AG09319 (cell line): ENCODE results near the gene S100A4.

Experiments
- DNase-seq: peaks from one replicate; pipeline ENCODE4 v3.0.0-alpha.2; 2010; ENCODE audit warnings: low read depth; ENCODE audit errors: extremely low read depth
- TF ChIP-seq, protein P1 (sequence below): IDR thresholded peaks from 2 replicates; pipeline ENCODE4 v1.5.1; 2011; ENCODE audit warnings: low read depth, mild to moderate bottlenecking, inconsistent platforms, low read length, moderate library complexity

Gene S100A4

DNA sequence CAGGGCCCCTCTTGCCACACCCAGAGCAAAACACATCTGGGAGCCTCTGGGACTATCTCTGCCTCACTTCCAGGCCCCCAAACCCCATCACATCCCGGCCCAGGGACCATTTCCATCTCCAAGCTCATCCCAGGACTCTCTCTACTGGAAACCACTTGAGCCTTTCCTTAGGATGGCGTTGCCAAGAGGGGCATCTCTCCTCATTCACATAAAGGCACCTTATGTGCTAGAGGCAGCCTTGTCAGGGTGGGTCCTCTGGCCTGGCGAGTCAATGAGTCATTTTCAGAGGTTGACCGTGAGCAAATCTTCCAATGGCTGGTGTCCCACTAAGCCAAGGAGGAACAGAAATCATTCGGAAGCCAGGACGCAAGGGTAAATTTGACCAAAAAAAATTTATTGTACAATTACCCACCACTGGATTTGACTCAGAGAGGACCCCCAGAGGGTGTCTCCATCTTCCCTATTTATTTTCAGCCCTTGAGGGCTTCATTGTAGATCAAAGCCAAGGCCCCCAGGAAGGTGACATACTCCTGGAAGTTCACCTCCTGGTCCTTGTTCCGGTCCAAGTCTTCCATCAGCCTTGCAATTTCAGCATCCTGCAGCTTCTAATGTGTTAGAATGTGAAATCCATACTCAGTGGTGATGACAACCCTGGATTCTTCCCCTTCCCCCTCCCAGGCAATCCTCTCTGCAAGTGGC lies 11.2 kb downstream of the S100A4 start:
- TF ChIP-seq, protein P1, sequence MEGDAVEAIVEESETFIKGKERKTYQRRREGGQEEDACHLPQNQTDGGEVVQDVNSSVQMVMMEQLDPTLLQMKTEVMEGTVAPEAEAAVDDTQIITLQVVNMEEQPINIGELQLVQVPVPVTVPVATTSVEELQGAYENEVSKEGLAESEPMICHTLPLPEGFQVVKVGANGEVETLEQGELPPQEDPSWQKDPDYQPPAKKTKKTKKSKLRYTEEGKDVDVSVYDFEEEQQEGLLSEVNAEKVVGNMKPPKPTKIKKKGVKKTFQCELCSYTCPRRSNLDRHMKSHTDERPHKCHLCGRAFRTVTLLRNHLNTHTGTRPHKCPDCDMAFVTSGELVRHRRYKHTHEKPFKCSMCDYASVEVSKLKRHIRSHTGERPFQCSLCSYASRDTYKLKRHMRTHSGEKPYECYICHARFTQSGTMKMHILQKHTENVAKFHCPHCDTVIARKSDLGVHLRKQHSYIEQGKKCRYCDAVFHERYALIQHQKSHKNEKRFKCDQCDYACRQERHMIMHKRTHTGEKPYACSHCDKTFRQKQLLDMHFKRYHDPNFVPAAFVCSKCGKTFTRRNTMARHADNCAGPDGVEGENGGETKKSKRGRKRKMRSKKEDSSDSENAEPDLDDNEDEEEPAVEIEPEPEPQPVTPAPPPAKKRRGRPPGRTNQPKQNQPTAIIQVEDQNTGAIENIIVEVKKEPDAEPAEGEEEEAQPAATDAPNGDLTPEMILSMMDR = no peak
- DNase-seq = no peak

GRCh38 chr1:153533689-153534201 lies 11.9 kb downstream of the S100A4 start:
- no peak for DNase-seq
- TF ChIP-seq, protein P1 = no peak

DNA sequence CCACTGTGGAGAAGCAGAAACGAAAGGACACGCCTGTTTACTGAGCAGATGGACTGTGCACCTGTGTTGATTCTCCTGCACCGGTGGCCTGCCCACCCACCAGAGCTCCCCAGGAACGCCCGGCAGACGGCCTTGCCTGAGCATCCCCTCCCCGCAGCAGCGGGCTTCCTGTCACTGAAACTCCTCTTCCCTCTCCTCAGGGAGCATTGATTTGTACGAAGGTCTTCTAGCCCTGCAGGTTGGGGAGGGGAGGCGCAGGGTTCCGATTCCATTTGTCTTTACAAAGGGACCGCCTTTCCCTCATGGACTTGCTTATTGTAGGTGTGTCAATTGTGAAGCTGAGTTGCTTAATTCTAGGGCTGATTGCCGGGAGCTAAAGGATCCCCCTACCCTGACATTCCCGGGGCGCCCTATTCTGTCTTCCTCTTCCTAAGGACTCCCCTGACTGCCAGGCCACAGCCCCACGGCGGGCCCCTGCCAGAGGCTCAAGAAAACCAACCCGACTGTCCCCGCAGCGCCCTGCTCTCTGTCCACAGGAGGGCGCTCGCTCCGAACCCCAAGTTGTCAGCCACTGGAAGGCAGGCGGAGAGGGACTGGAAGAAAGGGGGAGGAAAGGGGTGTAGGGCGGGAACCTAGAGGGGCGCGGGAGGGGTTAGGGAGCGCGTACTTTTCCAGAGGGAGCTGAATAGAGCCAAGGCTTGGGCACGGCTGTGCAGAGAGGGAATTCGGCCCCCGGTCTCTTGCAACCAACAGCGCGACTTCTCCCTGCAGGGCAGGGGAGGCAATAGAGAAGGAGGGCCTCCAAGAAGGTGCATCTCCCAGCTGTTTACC lies 12.6 kb downstream of the S100A4 start:
- DNase-seq = peak; percentile 83
- TF ChIP-seq, protein P1 = peak; percentile 95

- DNase-seq = no peak
- TF ChIP-seq, protein P1 = no peak
These were observed 13.4 kb downstream of the S100A4 start for GRCh38 chr1:153532181-153532580.

- TF ChIP-seq, protein P1 = no peak
- no peak for DNase-seq
These were observed 14.0 kb downstream of the S100A4 start for GRCh38 chr1:153531638-153532037.

- DNase-seq = no peak
- TF ChIP-seq, protein P1 = no peak
These were observed 17.9 kb downstream of the S100A4 start for GRCh38 chr1:153527683-153528040.
